ENCODE data around the gene LHFPL3. TPM values are rescaled to one million over a fixed set of nuclear protein-coding genes. Genes with fewer than 3 reads are reported as not detected.

LHFPL3 gene
- total RNA-seq, 1 experiment from 2014 or later: not detected

GRCh38 chr7:104677587-104677986 is 349.2 kb downstream of the LHFPL3 start:
- Histone ChIP-seq H4K20me1 (ENCODE audit: control insufficient read depth, insufficient read depth, insufficient read length) (no peaks in the 10 kb centered on the region), H2BK12ac (ENCODE audit: insufficient read length, low read depth, low read length) (no peak overlapping the region), H2BK5ac (ENCODE audit: insufficient read length, low read length) (no peak overlapping the region), H4K8ac (replicated peaks; ENCODE audit: insufficient read length, low read depth, low read length) (no peak overlapping the region), H2AFZ (ENCODE audit: low read length) (no peak overlapping the region), H3K79me2 (ENCODE audit: insufficient read depth, low read length) (no peaks in the 10 kb centered on the region), H3K18ac (ENCODE audit: insufficient read length, low read depth, low read length) (no peak overlapping the region), H3K9ac (ENCODE audit: extremely low read depth, insufficient read length, low read length) (no peak overlapping the region), H3K23ac (ENCODE audit: insufficient read length, low read depth, low read length) (no peak overlapping the region), H3K27me3 (ENCODE audit: insufficient read depth, low read length) (no peaks in the 10 kb centered on the region), H3K4me2 (ENCODE audit: insufficient read depth, insufficient read length, low read length) (no peak overlapping the region), H3K79me1 (ENCODE audit: insufficient read depth, low read depth, low read length, poor library complexity, severe bottlenecking) (no peaks in the 10 kb centered on the region), H4K91ac (ENCODE audit: insufficient read length, low read depth, low read length) (no peak overlapping the region), H3K4me1 (ENCODE audit: insufficient read depth, low read length) (no peaks in the 10 kb centered on the region; the same call in 1 of the 2 replicates), H3T11ph (ENCODE audit: low read length) (no peak overlapping the region), H2BK120ac (ENCODE audit: low read depth, low read length, poor library complexity, severe bottlenecking) (no peak overlapping the region), H3K27ac (ENCODE audit: insufficient read length, low read depth, low read length) (no peak overlapping the region), H3K23me2 (ENCODE audit: insufficient read length, low read depth, low read length, poor library complexity, severe bottlenecking) (no peaks in the 10 kb centered on the region), H3K14ac (ENCODE audit: insufficient read depth, low read length) (no peak overlapping the region), H3K4ac (ENCODE audit: low read depth, low read length) (no peak overlapping the region), H2BK15ac (ENCODE audit: low read depth, low read length) (no peak overlapping the region), H2AK5ac (ENCODE audit: insufficient read length, low read length) (no peak overlapping the region), H3K9me3 (ENCODE audit: control insufficient read depth, low read depth, low read length) (no peaks in the 10 kb centered on the region), H4K5ac (ENCODE audit: insufficient read length, low read depth, low read length) (no peak overlapping the region), H2BK20ac (ENCODE audit: low read depth, low read length, poor library complexity, severe bottlenecking) (no peak overlapping the region), H3K56ac (ENCODE audit: insufficient read length, low read depth, low read length) (no peak overlapping the region)
- TF ChIP-seq CTCF (conservative IDR thresholded peaks at IDR 0.05): no peak
- Mint-ChIP-seq H3K36me3 (ENCODE audit: insufficient read depth in 1 of 3, low read depth in 3 of 3) (no peaks in the 10 kb centered on the region), H3K27me3 (ENCODE audit: low read depth) (peaks cover 1% of the 10 kb centered on the region; the same call in 1 of the 2 replicates), H3K27ac (no peak overlapping the region), H3K9me3 (no peaks in the 10 kb centered on the region), H3K4me3 (no peak overlapping the region), H3K4me1 (peaks cover 0 to 3% of the 10 kb centered on the region in 2 experiments; a peak in 2 of 4 replicates)
- DNase-seq: no peak
- no CpG with 5 or more reads among the region's 5 CpGs for WGBS (ENCODE audit: extremely low coverage, insufficient read length, low lambda C conversion rate)
